ENCODE measurements around the gene KIF26A.
"Not testable (repeated sequence)": the region's sequence is repeated elsewhere in the genome, so short reads cannot be mapped to it uniquely, and the experiment has no call there.

The KIF26A gene

DNA sequence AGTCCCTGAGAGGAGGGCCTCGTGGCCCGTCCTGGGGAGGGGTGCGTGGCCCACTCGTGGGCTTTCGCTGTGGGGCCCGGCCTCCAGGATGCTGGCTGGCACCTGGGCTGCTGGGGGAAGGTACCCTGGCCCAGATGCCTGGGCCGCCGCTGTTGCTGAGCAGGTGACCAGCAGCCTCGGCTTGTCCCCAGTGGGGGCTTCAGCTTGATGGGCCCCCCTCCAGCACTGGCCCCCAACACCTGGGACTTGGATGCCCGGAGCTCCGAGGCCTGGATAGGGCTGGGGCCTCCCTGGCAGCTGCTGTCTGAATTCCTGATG, 10.8 kb downstream of the KIF26A start:
- Mint-ChIP-seq H3K4me1 (ENCODE audit: low read depth) (no peaks in the 10 kb centered on the region), H3K4me3 (no peak overlapping the region), H3K27me3 (no peaks in the 10 kb centered on the region), H3K36me3 (ENCODE audit: low read depth) (no peaks in the 10 kb centered on the region), H3K9me3 (no peaks in the 10 kb centered on the region), H3K27ac (no peak overlapping the region)

DNA sequence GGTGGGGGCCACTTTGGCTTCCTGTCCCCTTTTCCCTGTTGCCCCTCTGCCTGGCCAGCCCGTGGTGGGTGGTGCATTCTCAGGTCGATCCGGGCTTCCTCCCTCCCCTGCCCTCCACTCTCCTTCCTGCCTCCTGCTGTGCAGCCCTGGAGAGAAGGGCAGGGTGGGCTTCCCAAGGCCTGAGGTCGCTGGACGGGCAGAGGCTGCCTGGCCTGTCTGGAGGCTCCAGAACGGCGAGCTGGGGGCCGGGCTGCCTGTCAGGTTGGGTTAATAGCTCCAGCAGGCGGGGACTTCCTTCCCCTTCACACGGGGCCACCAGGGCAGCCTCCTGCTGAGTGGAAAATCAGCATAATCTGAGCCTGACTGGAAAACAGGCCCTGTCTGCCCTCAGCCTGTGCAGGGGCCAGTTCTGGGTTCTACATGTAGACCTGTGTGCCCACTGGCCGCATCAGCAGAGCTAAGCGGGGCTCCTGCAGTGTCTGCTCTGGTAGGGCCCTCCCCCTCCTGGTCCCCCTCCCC, 11.3 kb downstream of the KIF26A start:
- H3K4me3 Mint-ChIP-seq, result no peak overlapping the region
- no peaks in the 10 kb centered on the region for H3K27me3 Mint-ChIP-seq
- no peaks in the 10 kb centered on the region for H3K4me1 Mint-ChIP-seq (ENCODE audit: low read depth)
- H3K36me3 Mint-ChIP-seq (ENCODE audit: low read depth), result no peaks in the 10 kb centered on the region
- H3K9me3 Mint-ChIP-seq, result no peaks in the 10 kb centered on the region
- H3K27ac Mint-ChIP-seq, result no peak overlapping the region

DNA sequence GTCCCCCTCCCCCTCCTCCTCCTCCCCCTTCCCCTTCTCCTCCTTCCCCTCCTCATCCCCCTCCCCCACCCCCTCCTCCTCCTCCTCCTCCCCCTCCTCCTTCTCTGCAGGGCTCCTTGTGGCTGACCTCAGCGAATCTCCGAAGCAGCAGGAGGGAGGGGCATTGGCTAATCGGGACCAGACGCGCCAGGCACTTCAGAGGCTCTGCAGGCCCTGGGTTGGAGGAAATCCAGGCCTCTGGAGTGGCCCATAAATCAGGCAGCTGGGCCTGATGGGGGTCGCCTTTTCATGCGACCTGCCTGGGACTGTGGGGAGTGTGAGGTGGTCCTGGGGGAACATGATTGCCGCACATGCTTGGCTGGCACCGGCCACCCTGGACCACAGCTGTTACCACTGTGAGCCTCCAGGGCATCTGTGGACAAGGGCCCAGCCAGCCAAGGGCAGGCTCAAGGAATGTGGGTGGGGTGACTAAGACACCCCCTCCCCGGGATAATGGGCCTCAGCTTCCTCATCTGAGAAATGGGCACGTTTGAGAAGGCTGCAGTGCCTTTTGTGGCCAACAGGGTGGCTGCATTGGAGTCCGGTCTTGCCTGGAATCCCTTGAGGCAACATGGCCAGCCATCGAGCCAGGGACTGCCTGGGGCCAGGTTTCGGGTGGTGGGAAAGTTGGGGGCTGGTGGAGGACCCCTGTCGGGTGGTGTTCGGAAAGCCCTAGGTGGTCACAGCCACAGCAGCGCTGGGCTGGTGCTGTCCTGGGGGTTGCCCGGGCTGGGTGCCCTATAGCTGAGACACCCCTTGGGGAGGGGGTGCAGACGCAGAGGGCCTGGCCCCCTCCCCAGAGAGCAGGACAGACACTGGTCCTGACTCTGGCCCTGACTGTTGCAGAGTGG, 12.0 kb downstream of the KIF26A start:
- Mint-ChIP-seq H3K36me3 (ENCODE audit: low read depth) (no peaks in the 10 kb centered on the region), H3K27me3 (no peaks in the 10 kb centered on the region), H3K27ac (no peak overlapping the region), H3K4me3 (no peak overlapping the region), H3K4me1 (ENCODE audit: low read depth) (no peaks in the 10 kb centered on the region), H3K9me3 (no peaks in the 10 kb centered on the region)

DNA sequence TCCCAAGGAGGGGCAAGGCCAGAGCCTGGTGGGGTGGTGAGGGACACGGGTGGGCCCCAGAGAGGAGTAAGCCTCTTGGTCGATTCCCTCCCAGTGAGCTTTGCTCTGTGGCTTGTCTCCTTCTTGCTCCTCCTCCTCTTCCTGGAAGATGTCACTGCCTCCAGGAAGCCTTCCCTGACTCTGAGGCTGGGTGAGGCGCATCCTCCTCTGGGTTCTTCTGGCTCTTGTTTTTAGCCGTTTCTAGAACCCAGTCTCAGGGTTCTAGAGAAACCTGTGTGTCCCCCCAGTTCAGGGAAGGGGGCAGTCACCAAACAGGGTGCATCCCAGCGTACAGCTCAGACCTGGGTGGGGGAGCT, 12.6 kb downstream of the KIF26A start:
- Mint-ChIP-seq H3K36me3 (ENCODE audit: low read depth) (no peaks in the 10 kb centered on the region), H3K4me1 (ENCODE audit: low read depth) (no peaks in the 10 kb centered on the region), H3K4me3 (no peak overlapping the region), H3K27ac (no peak overlapping the region), H3K27me3 (no peaks in the 10 kb centered on the region), H3K9me3 (no peaks in the 10 kb centered on the region)

DNA sequence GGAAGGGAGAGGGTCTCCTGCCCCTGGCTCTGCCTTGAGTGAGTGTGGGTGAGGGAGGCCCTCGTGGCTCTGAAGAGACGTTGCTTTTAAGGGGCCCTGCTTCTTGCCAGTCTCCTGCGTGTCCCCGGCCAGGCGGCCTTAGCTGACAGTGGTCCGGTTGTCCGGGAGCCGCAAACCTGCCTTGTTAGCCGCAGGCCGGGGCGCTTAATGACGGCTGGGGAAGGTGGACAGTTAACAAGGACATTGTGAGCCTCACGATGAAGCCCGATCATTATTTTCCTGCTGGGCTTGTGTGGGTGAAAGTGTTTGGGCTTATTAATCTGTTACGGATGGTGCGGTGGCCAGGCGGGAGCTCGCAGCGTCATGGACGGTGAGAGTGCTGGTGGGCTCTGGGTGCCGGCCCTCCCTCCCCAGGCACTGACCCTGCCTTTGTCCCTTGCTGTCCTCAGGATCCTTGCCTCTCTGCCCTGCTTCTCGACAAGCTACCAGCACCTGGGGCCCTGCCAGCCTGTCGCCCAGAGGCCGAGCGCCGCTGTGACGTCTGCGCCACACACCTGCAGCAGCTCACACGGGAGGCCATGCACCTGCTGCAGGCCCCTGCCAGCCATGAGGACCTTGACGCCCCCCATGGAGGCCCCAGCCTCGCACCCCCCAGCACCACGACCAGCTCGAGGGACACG, 13.3 kb downstream of the KIF26A start:
- H3K4me3 Mint-ChIP-seq, result no peak overlapping the region
- no peak overlapping the region for H3K27ac Mint-ChIP-seq
- no peaks in the 10 kb centered on the region for H3K36me3 Mint-ChIP-seq (ENCODE audit: low read depth)
- no peaks in the 10 kb centered on the region for H3K9me3 Mint-ChIP-seq
- no peaks in the 10 kb centered on the region for H3K27me3 Mint-ChIP-seq
- no peaks in the 10 kb centered on the region for H3K4me1 Mint-ChIP-seq (ENCODE audit: low read depth)

DNA sequence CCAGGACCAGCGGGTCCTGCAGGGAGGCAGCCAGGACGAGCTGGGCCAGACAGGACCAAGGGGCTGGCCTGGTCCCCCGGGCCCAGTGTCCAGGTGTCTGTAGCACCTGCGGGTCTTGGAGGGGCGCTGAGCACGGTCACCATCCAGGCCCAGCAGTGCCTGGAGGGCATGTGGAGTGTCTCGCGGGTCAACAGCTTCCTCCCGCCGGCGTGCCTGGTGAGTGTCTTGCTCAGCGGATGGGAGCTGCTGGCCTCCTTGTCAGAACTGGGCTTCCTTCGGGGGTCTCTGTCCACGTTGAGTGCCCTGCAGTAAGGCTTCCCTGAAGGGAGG, 13.8 kb downstream of the KIF26A start:
- Mint-ChIP-seq H3K27me3 (no peaks in the 10 kb centered on the region), H3K9me3 (no peaks in the 10 kb centered on the region), H3K4me3 (no peak overlapping the region), H3K36me3 (ENCODE audit: low read depth) (no peaks in the 10 kb centered on the region), H3K4me1 (ENCODE audit: low read depth) (no peaks in the 10 kb centered on the region), H3K27ac (no peak overlapping the region)

DNA sequence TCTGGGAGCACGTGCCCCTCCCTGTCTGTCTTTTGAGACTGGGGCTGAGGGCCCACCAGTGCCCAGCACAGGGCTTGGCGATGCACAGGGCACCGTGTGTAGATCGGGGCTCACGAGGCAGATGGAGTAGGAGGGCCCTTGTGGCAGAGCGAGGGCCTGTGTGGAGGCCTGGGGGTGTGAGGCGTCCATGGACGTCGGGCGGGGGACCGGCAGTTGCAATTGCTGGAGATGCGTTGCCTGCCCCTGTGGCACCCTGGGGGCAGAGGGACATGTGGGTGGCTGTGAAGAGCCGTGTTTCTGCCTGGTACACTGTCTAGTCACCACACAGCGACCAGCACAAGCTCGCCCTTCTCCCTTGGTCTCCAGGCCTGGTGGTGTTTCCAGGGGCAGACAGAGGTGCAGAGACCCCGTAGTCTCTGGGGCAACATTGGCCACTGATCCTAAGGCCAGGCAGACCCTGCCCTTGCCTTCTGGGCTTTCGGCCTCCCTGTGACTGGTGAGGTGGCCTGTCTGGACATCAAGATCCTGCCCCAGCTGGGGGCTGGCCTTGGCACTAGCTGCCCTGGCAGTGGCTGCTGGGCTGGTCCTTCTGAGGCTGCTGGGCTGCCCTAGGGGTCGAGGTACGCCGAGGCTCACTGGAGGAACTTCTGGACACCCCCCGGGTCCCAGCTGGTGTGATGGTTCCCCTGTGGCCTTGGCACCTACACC, 14.5 kb downstream of the KIF26A start:
- H3K4me1 Mint-ChIP-seq (ENCODE audit: low read depth), result no peaks in the 10 kb centered on the region
- no peak overlapping the region for H3K4me3 Mint-ChIP-seq
- H3K27me3 Mint-ChIP-seq, result no peaks in the 10 kb centered on the region
- no peaks in the 10 kb centered on the region for H3K36me3 Mint-ChIP-seq (ENCODE audit: low read depth)
- no peaks in the 10 kb centered on the region for H3K9me3 Mint-ChIP-seq
- no peak overlapping the region for H3K27ac Mint-ChIP-seq

DNA sequence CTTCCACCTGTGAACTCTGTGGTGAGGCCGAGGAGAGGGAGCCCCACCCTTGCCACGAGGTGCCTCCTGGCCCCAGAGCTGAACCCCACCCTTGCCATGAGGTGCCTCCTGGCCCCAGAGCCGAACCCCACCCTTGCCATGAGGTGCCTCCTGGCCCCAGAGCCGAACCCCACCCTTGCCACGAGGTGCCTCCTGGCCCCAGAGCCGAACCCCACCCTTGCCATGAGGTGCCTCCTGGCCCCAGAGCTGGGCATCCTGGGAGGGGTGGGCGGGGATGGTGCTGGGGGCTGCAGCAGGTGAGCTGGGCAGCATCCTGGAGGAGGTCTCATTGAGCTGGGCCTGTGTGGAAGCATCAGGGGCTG, 15.0 kb downstream of the KIF26A start:
- H3K4me1 Mint-ChIP-seq (ENCODE audit: low read depth); H3K27ac Mint-ChIP-seq; H3K27me3 Mint-ChIP-seq; H3K4me3 Mint-ChIP-seq; H3K9me3 Mint-ChIP-seq; H3K36me3 Mint-ChIP-seq (ENCODE audit: low read depth): not testable (repeated sequence)

DNA sequence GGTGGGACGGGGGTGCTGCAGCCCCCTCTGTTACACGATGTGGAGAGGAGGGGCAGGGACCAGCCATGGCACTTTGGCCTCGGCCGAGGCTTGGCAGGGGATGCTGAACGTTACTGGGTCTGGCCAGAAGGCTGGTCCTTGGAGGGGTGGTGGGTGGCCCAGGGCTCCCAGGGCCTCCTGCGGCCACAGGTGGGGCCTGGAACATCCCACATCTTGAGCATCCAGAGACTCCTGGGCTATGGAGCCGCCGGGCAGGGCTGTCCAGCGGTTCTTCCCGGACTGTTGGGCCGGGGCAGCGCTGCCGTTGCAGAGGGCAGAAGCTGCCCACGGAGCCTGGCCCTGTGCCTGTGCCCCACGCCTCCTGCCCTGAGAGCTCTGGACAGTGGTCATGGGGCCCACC, 15.9 kb downstream of the KIF26A start:
- H3K27me3 Mint-ChIP-seq, result no peaks in the 10 kb centered on the region
- no peaks in the 10 kb centered on the region for H3K36me3 Mint-ChIP-seq (ENCODE audit: low read depth)
- no peaks in the 10 kb centered on the region for H3K9me3 Mint-ChIP-seq
- no peak overlapping the region for H3K4me3 Mint-ChIP-seq
- no peaks in the 10 kb centered on the region for H3K4me1 Mint-ChIP-seq (ENCODE audit: low read depth)
- no peak overlapping the region for H3K27ac Mint-ChIP-seq

DNA sequence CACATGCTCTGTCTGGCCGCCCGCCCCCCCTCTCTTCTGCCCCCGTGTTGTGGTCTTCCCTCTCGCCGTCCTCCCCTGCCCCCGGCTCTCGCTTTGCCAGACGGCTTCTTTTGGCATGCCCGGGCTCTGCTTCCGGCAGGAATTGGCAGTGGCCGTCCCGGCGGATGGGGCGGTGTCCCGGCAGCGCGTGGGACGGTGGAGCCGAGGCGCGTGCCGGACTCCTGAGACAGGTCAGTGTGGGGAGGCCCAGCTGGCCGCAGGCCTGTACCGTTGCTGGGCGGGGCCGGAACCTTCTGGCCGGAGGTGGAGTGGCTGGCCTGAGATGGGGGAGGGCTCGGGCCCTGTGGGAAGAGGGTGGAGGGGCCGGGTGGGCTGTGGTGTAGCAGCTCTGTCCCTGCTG, 17.1 kb downstream of the KIF26A start:
- no peaks in the 10 kb centered on the region for H3K4me1 Mint-ChIP-seq (ENCODE audit: low read depth)
- no peak overlapping the region for H3K27ac Mint-ChIP-seq
- H3K9me3 Mint-ChIP-seq, result no peaks in the 10 kb centered on the region
- H3K4me3 Mint-ChIP-seq, result no peak overlapping the region
- H3K27me3 Mint-ChIP-seq, result no peaks in the 10 kb centered on the region
- H3K36me3 Mint-ChIP-seq (ENCODE audit: low read depth), result no peaks in the 10 kb centered on the region

DNA sequence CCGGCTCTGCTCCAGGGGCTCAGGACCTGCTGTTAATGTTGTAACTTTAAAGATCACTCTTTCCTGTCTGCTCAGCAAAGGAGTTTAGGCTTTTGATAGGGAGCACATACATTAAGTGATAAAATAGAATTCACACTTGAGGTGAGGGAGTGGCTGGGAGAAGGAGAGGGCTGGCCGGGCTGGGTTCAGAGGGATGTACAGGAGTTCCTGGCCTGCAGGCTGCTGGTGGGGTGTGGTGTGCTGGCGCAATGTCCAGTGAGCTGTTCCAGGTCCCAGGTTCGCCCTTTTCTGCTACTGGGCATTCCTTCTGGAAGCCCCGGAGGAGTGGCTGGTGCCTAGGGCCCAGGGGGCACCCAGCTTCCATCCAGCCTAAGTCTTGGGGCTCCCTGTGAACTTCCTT, 17.8 kb downstream of the KIF26A start:
- Mint-ChIP-seq H3K9me3 (no peaks in the 10 kb centered on the region), H3K27me3 (no peaks in the 10 kb centered on the region), H3K4me3 (no peak overlapping the region), H3K4me1 (ENCODE audit: low read depth) (no peaks in the 10 kb centered on the region), H3K36me3 (ENCODE audit: low read depth) (no peaks in the 10 kb centered on the region), H3K27ac (no peak overlapping the region)

DNA sequence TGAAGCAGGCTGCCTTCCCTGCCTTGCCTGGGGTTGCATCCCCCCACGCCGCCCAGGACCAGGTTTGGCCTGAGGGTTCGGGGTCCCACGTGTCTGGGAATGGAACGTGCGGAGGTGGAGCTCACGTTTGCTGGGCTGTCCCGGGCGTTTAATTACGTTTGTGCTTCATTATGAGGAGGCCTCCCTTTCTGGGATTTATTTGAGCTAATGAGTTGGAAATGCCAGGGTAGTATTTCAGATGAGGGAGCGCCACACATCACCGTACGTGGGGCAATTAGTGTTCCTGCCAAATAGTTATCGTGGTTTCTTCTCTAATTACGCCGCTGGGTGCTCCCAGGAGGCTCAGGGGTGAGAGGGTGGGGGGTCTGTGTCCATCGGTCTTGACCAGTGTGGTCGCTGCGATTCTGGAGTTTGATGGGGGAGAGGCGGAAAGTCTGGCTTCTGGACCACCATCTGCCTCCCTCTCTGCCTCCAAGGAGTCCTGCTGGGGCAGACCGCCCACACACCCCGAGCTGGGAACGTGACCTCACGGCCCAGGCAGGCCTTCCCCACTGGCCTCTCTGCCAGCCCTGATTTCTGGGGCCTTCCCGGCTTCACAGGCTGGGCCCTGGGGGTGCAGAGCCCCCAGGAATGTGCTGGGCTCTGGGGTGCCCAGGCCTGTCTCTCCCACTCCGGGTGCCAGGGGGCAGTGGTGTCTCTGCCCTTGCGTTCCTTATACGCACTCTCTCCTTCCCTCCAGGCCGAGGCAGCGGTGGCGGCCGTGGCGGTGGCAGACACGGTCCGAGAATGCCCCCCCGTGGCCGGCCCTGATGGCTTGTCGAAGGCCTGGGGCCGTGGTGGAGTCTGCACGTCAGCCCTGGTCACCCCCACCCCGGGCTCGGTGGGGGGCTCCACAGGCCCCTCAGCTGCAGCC, 18.9 kb downstream of the KIF26A start:
- Mint-ChIP-seq H3K9me3 (no peaks in the 10 kb centered on the region), H3K27me3 (no peaks in the 10 kb centered on the region), H3K36me3 (ENCODE audit: low read depth) (no peaks in the 10 kb centered on the region), H3K4me3 (no peak overlapping the region), H3K27ac (no peak overlapping the region), H3K4me1 (ENCODE audit: low read depth) (no peaks in the 10 kb centered on the region)

DNA sequence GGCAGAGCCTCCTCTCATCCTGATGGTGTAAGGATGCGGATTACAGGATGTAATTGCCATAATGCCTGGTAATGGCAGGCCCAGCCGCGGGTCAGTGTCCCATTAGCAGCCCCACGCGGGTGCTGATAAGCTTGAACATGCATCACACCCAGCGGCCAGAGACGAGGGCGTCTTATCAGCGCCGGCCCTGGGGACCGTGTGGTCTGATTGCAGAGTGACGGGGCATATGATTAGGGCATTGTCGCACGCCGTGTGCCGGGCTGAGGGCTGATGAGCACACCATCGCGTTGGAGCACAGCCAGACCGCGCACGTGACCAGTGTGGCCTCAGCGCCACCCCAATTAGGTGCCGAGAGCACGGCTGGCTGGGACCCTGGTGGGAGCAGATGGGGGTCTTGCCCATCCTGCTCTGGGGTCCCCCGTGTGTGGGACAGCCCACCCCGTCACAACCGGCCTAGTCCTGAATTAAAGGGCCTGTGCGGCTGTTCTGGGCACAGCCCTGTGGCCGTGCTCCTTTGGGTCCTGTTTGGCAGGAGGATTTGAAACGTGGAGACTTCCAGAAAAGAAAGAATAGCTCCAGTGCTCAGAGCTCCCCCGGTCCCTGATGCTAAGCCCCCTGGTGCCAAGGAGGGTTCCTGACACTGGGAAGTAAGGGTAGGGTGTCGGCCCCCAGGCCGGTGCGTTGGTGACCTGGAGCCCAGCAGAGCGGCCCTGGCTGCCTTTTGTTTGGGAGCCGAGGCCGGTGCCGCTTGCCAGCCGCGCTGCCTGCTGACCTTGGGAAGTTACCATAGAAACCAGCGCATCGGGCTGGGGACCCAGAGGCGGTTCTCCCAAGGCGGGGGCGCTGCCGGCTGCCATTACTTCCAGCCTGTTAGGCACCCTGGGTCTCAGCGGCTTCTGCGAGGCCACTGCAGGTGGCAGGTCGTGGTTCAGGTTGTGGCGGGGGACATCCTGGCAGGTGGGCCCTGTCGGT, 20.7 kb downstream of the KIF26A start:
- H3K4me1 Mint-ChIP-seq (ENCODE audit: low read depth), result no peaks in the 10 kb centered on the region
- no peak overlapping the region for H3K4me3 Mint-ChIP-seq
- H3K27me3 Mint-ChIP-seq, result no peaks in the 10 kb centered on the region
- H3K9me3 Mint-ChIP-seq, result no peaks in the 10 kb centered on the region
- no peaks in the 10 kb centered on the region for H3K36me3 Mint-ChIP-seq (ENCODE audit: low read depth)
- no peak overlapping the region for H3K27ac Mint-ChIP-seq

DNA sequence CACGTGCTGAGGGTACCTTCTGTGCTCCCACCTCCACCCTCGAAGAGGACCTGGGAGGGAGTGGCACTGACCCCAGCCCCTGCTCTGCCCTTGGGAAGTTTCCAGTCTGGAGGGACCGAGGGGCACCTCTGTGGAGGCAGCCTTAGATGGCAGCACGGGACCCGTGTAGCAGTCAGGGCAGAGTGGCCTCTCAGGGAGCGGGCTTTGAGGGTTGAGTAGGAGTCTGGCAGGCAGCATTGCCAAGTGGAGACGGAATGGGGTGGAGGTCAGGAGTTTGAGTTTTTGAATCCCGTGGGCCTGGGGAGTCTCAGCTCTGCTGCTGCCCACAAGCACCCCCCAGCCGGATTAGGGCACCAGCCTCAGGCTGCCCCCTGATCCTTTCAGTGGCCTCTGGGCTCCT, 21.6 kb downstream of the KIF26A start:
- H3K4me3 Mint-ChIP-seq, result no peak overlapping the region
- no peaks in the 10 kb centered on the region for H3K36me3 Mint-ChIP-seq (ENCODE audit: low read depth)
- H3K27ac Mint-ChIP-seq, result no peak overlapping the region
- H3K4me1 Mint-ChIP-seq (ENCODE audit: low read depth), result no peaks in the 10 kb centered on the region
- no peaks in the 10 kb centered on the region for H3K27me3 Mint-ChIP-seq
- H3K9me3 Mint-ChIP-seq, result no peaks in the 10 kb centered on the region

All from stimulated activated naive CD8-positive, alpha-beta T cell treated with anti-CD3 and anti-CD28 coated beads, Interleukin-15, Interleukin-2, amounts not matched to agents 100 ng/mL and 50 ng/mL, for 24 hours (primary cell).